ENCODE results near the gene TMEM184A.
A peak's percentile ranks its signal among the peaks of the same experiment; 100 is the strongest.

The TMEM184A gene

DNA sequence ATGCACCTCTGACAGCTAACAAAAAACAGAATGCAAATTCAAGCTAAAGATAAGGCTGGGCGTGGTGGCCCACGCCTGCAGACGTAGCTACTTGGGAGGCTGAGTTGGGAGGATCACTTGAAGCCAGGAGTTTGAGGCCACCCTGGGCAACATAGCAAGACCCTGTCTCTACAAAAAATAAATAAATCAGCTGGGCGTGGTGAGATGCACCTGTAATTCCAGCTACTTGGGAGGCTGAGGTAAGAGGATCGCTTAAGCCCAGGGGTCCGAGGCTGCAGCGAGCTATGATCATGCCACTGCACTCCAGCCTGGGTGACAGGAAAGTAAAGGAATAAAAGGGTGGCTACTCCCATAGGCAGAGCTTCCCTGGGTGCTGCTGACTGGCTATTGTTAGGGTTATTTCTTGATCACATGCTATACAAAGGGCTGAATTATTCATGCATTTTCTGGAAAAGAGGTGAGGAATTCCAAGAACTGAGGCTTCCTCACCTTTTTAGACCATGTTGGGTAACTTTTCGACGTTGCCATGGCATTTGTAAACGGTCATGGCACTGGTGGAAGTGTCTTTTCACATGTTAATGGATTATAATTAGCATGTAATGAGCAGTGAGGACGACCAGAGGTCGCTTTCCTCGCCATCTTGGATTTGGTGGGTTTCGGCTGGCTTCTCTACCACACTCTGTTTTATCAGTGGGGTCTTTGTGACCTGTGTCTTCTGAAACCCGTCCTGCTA, 20.7 kb upstream of the TMEM184A start:
- TF ChIP-seq CREB1 (IDR thresholded peaks at IDR 0.05; ENCODE audit: low read depth): no peak
- TF ChIP-seq TEAD4 (IDR thresholded peaks at IDR 0.05): no peak
- TF ChIP-seq EP300 (IDR thresholded peaks at IDR 0.05; ENCODE audit: borderline replicate concordance): no peak
- no peak for TF ChIP-seq TCF12 (IDR thresholded peaks at IDR 0.05; ENCODE audit: low read depth)
- no peak for TF ChIP-seq CEBPB (IDR thresholded peaks at IDR 0.05)
- TF ChIP-seq, protein P1, sequence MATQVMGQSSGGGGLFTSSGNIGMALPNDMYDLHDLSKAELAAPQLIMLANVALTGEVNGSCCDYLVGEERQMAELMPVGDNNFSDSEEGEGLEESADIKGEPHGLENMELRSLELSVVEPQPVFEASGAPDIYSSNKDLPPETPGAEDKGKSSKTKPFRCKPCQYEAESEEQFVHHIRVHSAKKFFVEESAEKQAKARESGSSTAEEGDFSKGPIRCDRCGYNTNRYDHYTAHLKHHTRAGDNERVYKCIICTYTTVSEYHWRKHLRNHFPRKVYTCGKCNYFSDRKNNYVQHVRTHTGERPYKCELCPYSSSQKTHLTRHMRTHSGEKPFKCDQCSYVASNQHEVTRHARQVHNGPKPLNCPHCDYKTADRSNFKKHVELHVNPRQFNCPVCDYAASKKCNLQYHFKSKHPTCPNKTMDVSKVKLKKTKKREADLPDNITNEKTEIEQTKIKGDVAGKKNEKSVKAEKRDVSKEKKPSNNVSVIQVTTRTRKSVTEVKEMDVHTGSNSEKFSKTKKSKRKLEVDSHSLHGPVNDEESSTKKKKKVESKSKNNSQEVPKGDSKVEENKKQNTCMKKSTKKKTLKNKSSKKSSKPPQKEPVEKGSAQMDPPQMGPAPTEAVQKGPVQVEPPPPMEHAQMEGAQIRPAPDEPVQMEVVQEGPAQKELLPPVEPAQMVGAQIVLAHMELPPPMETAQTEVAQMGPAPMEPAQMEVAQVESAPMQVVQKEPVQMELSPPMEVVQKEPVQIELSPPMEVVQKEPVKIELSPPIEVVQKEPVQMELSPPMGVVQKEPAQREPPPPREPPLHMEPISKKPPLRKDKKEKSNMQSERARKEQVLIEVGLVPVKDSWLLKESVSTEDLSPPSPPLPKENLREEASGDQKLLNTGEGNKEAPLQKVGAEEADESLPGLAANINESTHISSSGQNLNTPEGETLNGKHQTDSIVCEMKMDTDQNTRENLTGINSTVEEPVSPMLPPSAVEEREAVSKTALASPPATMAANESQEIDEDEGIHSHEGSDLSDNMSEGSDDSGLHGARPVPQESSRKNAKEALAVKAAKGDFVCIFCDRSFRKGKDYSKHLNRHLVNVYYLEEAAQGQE (IDR thresholded peaks at IDR 0.05; ENCODE audit: low read depth): no peak
- no peak for TF ChIP-seq YY1 (IDR thresholded peaks at IDR 0.05; ENCODE audit: low read depth)
- TF ChIP-seq FOXM1 (IDR thresholded peaks at IDR 0.05; ENCODE audit: borderline replicate concordance, low read depth): no peak
- TF ChIP-seq RAD21 (IDR thresholded peaks at IDR 0.05; ENCODE audit: low read depth): no peak
- no peak for TF ChIP-seq MAX (IDR thresholded peaks at IDR 0.05)
- no peak for TF ChIP-seq USF1 (IDR thresholded peaks at IDR 0.05)
- TF ChIP-seq NFIC (IDR thresholded peaks at IDR 0.05): no peak

- TF ChIP-seq USF1 (IDR thresholded peaks at IDR 0.05): no peak
- TF ChIP-seq CREB1 (IDR thresholded peaks at IDR 0.05; ENCODE audit: low read depth): no peak
Observed at GRCh38 chr7:1575809-1576208, 19.8 kb upstream of the TMEM184A start.

- TF ChIP-seq TEAD4 (IDR thresholded peaks at IDR 0.05): no peak
Observed at GRCh38 chr7:1572111-1572822, 16.3 kb upstream of the TMEM184A start.

DNA sequence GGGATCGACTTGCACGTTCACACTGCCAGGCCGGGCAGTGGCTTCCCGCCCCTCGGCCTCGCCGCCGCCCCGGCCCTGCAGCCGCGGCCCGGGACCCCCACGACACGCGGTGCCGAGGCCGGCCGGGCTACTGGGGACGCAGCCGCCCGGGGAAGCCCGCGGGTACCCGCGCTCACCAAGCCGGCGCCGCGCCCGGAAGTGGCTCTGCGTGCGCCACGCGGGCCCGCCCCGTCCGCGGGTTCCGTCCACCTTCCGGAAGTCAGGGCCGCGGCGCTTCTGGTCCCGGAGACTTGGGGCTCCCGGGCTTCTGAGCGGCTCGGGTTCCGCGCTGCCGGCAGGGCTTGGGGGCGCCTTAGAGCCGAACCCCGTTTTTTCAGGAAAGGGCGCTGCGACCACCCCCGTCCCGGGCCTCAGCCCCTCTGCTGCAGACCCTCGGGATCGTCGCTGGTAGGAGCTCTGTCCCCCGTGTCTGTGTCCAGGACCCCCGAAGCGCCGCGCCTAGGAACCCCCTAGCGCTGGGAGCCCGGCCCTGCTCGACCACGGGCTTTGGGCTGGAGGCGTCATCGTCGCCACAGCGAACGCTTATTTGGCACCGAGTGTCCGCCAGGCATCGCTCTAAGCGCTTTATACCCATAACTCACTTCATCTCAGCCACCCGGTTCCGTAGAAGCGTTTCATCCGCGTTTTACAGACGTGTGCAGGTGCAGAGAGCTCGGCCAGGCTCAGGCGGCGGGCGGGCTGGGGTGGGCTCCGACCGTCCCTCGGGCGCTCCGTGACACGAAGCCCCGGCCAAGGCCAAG, 14.0 kb upstream of the TMEM184A start, which contains the start of gene PSMG3:
Gene PSMG3, minus strand, starts transcription at position 200 of the 800 bp plus-strand sequence. CDS start 693 bp downstream, outside the sequence.
- TF ChIP-seq USF1 (IDR thresholded peaks at IDR 0.05): peak; percentile 36; the same call in 1 of the 2 replicates
- TF ChIP-seq NFIC (IDR thresholded peaks at IDR 0.05): no peak
- TF ChIP-seq FOXM1 (IDR thresholded peaks at IDR 0.05; ENCODE audit: borderline replicate concordance, low read depth): no peak
- peak; percentile 87 for TF ChIP-seq ZBTB7A (IDR thresholded peaks at IDR 0.05; ENCODE audit: low read depth)
- no peak for TF ChIP-seq CEBPB (IDR thresholded peaks at IDR 0.05)
- no peak for TF ChIP-seq RAD21 (IDR thresholded peaks at IDR 0.05; ENCODE audit: low read depth)
- TF ChIP-seq TCF12 (IDR thresholded peaks at IDR 0.05; ENCODE audit: low read depth): peak; percentile 66; the same call in 1 of the 2 replicates
- TF ChIP-seq YY1 (IDR thresholded peaks at IDR 0.05; ENCODE audit: low read depth): peak; percentile 54
- TF ChIP-seq, protein P1 (IDR thresholded peaks at IDR 0.05; ENCODE audit: low read depth): no peak
- TF ChIP-seq CREB1 (IDR thresholded peaks at IDR 0.05; ENCODE audit: low read depth): 0 out of 2 replicates have a peak, but pooled peaks have one; percentile 10
- TF ChIP-seq MAX (IDR thresholded peaks at IDR 0.05): peak; percentile 34; the same call in 1 of the 2 replicates
- no peak for TF ChIP-seq EGR1 (IDR thresholded peaks at IDR 0.05)
- peak; percentile 23; the same call in 1 of the 2 replicates for TF ChIP-seq TEAD4 (IDR thresholded peaks at IDR 0.05)
- TF ChIP-seq EP300 (IDR thresholded peaks at IDR 0.05; ENCODE audit: borderline replicate concordance): 0 out of 2 replicates have a peak, but pooled peaks have one; percentile 28
- TF ChIP-seq TAF1 (IDR thresholded peaks at IDR 0.05; ENCODE audit: low read depth): peak; percentile 92

- no peak for TF ChIP-seq EP300 (IDR thresholded peaks at IDR 0.05; ENCODE audit: borderline replicate concordance)
- TF ChIP-seq ZBTB7A (IDR thresholded peaks at IDR 0.05; ENCODE audit: low read depth): no peak
- no peak for TF ChIP-seq TEAD4 (IDR thresholded peaks at IDR 0.05)
- no peak for TF ChIP-seq USF1 (IDR thresholded peaks at IDR 0.05)
- no peak for TF ChIP-seq CEBPB (IDR thresholded peaks at IDR 0.05)
- TF ChIP-seq FOXM1 (IDR thresholded peaks at IDR 0.05; ENCODE audit: borderline replicate concordance, low read depth): no peak
- no peak for TF ChIP-seq TCF12 (IDR thresholded peaks at IDR 0.05; ENCODE audit: low read depth)
- TF ChIP-seq CREB1 (IDR thresholded peaks at IDR 0.05; ENCODE audit: low read depth): no peak
- no peak for TF ChIP-seq TAF1 (IDR thresholded peaks at IDR 0.05; ENCODE audit: low read depth)
- TF ChIP-seq EGR1 (IDR thresholded peaks at IDR 0.05): no peak
- no peak for TF ChIP-seq MAX (IDR thresholded peaks at IDR 0.05)
- TF ChIP-seq, protein P1 (IDR thresholded peaks at IDR 0.05; ENCODE audit: low read depth): no peak
- TF ChIP-seq YY1 (IDR thresholded peaks at IDR 0.05; ENCODE audit: low read depth): no peak
Observed at GRCh38 chr7:1569440-1569832, 13.4 kb upstream of the TMEM184A start.

Measured in Ishikawa (cell line).